ENCODE measurements around the gene WNT6.

The WNT6 gene

DNA sequence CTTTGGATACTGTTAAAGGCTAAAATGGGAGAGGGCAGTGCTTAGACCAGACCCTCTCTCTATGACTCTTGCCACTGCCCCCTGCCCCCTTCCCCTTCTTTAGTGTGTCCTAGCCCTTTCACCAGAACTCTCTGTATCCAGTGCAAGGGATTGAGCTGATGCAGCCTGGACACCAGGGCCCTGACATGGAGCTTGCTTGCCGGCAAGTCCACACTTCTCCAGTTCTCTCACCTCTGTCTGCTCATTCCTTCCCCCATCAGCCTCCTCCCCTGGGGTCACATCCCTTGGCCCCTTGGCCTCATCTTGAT is 1.5 kb upstream of the WNT6 start:
- DNase-seq, result no peak

- no peak for DNase-seq
Observed at GRCh38 chr2:218858671-218859555, 692 bp upstream of the WNT6 start.

DNA sequence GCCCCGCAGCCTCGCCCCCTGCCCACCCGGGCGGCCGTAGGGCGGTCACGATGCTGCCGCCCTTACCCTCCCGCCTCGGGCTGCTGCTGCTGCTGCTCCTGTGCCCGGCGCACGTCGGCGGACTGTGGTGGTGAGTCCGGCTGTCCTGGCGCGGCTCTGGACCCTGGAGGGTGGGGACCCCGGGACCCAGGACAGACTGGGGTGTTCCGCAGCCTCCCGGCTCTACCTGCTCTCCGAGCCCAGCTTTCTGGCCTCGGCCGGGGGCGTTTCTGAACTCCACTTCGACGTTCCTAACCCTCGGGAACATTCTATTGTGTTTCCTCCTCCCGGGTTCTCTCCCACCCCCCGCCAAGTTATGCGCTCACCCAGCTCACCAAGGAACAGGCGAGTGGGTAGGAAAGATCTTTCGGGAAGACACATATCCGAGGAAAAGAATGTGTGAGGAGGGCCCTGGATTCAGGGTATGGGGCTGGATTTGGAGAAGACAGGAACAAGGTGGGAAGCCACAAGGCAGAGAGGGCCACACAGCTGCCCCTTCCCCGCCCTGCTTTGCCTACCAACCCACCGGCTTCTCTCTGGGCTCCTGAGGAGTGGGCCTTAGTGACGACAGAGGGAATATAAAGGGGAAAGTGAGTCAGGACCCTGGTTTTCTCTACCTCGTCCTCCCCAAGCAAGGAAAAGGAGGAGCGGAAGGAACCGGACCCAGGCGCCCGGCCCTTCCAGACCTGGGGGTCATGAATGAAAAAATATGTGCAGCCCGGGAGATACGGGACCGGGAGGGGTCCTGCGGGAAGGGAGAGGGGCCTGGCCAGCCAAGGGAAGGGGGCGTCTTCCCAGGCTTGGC is 605 bp downstream of the WNT6 start:
- DNase-seq, result no peak

DNA sequence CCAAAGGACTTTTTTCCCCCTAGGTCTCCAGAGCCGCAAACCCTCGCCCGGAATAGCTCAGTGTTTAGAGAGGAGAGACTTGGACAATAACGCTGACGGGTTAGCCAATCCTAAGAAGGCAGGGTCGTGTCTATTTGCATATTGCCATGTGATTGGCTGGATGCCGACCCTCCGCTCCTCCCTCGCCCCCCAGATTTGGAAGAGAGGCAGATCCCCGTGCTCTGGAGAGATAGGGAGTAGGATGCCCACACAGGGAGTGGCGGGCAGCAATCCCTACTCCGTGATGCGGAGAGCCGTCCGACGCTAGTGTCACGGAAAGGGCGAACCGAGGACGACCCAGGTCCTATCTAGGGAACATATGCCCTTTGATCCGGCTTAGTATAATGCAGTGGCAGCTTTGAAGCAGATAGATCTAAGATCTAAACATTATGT is 1.4 kb downstream of the WNT6 start:
- DNase-seq, result no peak

GRCh38 chr2:218861645-218862318 is 2.2 kb downstream of the WNT6 start:
- no peak for DNase-seq

DNA sequence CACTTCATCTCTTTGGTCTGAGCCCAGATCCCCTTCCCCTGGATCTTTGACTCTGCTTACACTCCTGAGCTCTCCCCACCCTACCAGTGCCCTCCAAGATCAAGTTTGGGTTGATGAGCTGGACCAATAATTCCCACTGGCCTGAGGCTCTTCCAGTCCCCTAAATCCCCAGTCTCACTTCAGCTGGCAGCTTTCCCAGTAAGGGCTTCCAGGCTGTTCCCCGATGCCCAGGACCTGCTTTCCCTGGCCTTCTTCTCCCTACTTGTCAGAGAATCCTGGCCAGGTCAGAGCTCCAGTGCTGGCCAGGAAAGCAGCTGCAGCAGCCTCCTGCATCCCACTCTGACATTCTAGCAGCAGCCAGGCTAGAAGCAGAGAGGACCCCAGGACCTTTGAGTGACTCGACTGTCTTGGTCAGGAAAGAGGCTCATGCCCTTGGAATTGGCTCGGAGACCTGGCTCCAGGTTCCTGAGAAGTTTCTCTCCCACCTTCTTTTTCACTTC is 3.5 kb downstream of the WNT6 start:
- no peak for DNase-seq

GRCh38 chr2:218865396-218865795 is 5.8 kb downstream of the WNT6 start:
- DNase-seq, result no peak

DNA sequence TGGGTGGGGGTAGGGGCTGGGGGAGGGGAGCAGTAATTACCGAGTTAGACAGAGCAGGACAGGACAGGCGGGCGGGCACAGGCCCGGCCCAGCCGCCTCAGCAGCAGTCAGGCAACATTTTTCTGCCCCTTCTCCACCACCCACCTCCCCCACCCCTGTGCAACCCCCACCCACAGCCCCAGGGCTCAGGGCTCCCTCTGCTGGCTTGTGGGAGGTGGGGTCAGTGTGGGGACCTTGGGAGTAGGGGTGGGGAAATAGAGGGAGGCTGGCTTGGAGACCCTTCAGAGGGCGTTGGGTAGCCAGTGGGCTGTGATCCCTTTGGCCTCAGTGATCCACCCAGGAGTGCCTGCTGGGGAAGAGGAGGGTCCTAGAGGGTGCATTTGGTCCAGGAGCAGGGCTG is 6.4 kb downstream of the WNT6 start:
- no peak for DNase-seq

DNA sequence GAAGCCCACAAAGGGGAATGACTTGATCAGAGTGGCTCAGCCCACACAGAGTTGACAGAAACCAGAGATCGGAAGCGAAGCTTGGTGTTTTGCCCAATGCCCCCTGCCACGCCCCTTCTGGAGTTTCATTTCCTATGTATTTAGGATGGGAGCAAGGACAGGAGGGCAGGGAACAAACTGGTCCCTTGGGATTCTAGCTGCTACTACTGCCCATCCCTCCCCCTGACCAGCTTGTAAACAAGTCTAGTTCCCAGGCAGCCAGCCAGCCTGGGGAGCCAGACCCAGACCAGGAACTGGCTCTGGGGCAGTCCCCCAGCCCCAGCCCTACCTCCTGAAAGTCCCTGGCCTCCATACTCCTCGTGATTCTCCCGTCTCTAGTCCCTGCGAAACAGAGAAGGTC is 8.3 kb downstream of the WNT6 start:
- DNase-seq, result no peak

DNA sequence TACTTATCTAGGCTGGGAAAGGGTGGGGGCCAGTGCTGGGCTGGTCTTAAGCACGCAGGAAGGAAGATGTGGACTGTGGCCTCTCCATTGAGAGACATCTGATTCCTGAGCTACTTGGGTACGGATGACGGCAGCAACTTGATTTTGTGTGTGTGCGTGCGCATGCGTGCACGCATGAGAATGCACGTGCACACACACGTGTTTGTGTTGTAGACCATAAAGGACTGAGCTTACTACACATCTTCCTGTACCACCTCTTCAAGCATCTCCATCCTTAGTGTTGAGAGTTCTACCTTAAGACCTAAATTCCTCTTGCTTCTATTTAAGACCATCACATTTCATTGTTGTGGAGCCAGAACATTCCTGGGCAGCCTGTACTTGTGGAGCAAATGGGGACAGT is 9.5 kb downstream of the WNT6 start:
- no peak for DNase-seq

- DNase-seq, result no peak
Observed at GRCh38 chr2:218870984-218871344, 11.4 kb downstream of the WNT6 start.

GRCh38 chr2:218871345-218872302 is 12.0 kb downstream of the WNT6 start:
- no peak for DNase-seq

- no peak for DNase-seq
Observed at GRCh38 chr2:218872645-218873358, 13.2 kb downstream of the WNT6 start.

DNA sequence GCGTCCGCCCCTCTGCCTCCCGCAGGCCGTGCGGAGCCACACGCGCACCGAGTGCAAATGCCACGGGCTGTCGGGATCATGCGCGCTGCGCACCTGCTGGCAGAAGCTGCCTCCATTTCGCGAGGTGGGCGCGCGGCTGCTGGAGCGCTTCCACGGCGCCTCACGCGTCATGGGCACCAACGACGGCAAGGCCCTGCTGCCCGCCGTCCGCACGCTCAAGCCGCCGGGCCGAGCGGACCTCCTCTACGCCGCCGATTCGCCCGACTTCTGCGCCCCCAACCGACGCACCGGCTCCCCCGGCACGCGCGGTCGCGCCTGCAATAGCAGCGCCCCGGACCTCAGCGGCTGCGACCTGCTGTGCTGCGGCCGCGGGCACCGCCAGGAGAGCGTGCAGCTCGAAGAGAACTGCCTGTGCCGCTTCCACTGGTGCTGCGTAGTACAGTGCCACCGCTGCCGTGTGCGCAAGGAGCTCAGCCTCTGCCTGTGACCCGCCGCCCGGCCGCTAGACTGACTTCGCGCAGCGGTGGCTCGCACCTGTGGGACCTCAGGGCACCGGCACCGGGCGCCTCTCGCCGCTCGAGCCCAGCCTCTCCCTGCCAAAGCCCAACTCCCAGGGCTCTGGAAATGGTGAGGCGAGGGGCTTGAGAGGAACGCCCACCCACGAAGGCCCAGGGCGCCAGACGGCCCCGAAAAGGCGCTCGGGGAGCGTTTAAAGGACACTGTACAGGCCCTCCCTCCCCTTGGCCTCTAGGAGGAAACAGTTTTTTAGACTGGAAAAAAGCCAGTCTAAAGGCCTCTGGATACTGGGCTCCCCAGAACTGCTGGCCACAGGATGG is 14.0 kb downstream of the WNT6 start:
- DNase-seq, result no peak

GRCh38 chr2:218875692-218876246 is 16.2 kb downstream of the WNT6 start:
- DNase-seq, result no peak

- peak; percentile 71 for DNase-seq
Observed at GRCh38 chr2:218876562-218877219, 17.1 kb downstream of the WNT6 start.

DNA sequence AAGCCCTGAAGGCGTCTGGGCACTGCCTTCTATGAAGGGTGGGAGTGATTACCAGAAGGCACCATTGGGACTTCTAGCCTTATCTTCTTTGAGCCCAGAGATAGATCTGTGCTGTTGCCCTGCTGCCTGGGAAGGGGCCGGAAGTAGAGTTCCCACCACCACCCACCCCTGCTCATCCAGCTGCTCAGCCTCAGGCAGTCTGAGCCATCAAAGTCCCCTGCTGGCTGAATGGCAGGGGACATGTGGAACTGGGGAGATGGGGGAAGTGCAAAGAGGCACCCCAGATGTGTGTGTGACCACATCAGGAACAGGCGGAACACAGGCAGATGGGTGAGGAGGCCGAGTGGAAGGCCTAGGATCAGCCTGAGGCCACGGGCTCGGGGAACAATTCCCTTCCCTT is 17.7 kb downstream of the WNT6 start:
- no peak for DNase-seq

GRCh38 chr2:218877891-218878290 is 18.3 kb downstream of the WNT6 start:
- DNase-seq, result no peak

- no peak for DNase-seq
Observed at GRCh38 chr2:218878486-218878885, 18.9 kb downstream of the WNT6 start.
